GM19452 (cell line): ENCODE data around the gene TBC1D22B.

Experiments
- ATAC-seq: cut with Tn5 transposase; IDR thresholded peaks from one replicate; pipeline ENCODE4 v1.9.1; 2021; ENCODE audit not compliant: unreplicated experiment

Gene TBC1D22B

DNA sequence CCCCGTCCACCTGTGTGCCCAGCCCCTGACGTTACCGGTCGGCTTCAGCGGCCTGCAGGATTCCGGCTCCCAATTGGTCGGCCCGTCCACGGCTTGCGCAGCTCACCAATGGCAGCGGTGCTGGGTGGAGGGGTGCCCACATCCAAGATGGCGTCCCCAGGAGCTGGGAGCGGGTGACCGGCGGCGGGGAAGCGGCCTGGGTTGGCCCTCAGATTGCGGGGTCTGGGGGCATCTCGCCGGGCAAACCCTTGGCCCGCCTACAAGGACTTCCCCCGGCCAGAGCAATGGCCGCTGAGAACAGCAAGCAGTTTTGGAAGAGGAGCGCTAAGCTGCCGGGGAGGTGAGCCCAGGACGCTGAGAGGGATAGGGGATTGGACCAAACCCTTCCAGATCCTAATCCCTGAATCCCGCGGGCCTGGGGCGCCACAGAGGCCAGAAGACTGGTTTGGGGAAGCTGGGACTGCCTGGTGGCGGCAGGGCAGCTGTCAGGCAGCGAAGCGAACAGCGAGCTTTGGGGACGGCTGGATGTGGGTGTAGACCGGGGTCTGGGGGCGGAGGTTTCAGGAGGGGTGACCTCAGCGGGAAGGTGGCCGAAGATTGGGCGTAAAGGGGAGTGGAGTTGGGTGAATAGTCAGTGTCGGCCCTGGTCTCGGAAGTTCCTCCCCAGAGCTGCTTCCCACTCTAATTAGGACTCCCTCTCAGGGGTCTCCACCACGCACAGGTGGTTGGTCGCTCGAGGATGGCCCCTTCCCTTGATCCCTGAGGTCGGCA, at the start of gene TBC1D22B, which contains the start of gene TMEM217:
Gene TBC1D22B (plus strand): TSS at position 139 of the 771 bp plus-strand sequence. CDS start 146 bp downstream, at position 285.
Gene TMEM217 (minus strand): TSS at position 511 of the 771 bp plus-strand sequence. CDS start 39,114 bp downstream, outside the sequence.
- ATAC-seq, result peak; percentile 96

DNA sequence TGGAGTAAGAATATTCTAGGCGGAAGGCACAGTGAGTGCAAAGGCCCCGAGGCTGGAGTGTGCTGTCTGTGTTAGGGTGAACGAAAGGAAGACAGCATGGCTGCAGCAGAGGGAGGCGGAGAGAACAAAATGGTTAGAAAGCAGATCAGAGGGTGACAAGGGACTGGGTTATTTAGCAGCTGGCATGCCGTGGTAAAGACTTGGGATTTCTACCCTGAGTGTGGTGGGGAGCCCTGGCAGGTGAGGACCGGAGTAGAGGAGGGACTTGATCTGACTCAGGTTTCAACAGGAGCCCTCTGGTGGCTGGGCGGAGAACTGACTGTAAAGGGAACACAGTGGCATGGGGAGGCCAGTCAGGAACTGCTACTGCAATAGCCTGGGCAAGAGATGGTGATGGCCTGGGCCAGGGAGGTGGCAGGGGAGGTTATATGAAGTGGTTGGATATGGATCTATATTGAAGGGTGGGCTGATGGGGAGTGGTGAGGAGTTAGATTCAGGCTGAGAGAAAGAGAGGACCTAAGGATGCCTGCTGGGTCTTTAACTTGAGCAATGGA, 49.6 kb upstream of the TBC1D22B start:
- no peak for ATAC-seq

DNA sequence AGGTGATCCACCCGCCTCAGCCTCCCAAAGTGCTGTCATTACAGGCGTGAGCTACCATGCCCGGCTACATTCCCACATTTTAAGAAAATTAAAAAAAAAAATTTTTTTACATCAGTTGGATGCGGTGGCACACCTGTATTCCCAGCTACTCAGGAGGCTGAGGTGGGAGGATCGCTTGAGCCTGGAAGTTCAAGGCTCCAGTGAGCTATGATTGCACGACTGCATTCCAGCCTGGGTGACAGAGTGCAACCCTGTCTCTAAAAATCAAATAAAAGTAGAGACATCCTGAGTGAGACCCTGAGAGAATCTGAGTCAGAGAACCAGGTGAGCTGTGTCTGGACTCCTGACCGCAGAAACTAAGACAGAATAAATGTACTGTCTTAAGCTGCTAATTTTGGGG, 48.8 kb upstream of the TBC1D22B start:
- ATAC-seq, result no peak

DNA sequence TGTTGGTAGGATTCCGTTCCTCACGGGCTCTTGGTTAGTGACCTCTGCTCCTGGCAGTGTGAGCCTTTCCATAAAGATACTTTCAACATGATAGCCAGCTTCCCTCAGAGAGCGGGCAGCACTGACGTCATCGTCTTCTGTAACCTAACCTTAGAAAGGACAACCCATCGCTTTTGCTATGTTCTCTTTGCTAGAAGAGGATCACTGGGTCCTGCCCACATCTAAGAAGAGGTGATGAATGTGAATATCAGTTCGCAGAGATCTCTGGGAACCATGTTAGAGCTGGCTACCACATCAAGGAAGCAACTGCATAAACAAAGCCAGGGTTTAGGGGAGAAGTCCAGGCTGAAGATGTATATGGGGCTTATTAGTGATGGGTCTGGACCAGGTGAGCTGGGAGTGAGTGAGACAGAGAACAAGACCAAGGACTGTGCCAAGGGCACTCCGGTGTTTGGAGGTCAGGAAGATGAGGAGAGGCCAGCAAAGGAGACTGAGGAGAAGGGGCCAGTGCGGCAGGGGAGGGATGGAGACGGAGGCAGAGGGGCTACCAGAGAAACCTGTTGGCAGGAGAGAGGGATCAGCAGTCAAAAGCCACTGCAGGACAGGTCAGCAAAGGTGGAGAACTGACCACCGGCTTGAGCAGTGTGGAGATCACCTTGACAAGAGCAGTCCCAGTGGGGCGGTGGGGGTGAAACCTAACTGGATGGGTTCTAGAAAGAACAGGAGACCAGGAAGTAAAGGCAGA, 47.9 kb upstream of the TBC1D22B start:
- no peak for ATAC-seq

GRCh38 chr6:37210313-37210968, 47.1 kb upstream of the TBC1D22B start:
- ATAC-seq, result no peak

GRCh38 chr6:37212268-37212667, 45.3 kb upstream of the TBC1D22B start:
- no peak for ATAC-seq

GRCh38 chr6:37218061-37218460, 39.5 kb upstream of the TBC1D22B start:
- no peak for ATAC-seq

DNA sequence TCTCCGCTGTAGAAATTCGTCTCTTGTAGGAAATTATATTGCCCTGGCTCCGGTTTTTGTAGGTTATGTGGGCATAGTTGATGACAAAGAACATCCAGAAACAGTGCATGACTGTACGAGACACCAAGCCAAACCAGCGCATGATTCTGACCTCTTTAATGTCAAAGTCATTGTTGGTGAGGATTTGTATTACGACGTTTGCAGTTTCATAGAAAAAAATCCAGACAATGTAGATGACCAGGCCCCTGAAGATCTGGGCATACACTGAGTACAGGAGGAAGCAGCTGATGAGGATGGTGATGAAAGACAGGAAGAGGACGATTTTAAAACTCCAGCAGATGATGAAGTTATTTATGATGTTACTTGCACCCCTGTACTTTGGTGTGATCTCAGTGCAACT, 39.1 kb upstream of the TBC1D22B start:
- ATAC-seq, result no peak

DNA sequence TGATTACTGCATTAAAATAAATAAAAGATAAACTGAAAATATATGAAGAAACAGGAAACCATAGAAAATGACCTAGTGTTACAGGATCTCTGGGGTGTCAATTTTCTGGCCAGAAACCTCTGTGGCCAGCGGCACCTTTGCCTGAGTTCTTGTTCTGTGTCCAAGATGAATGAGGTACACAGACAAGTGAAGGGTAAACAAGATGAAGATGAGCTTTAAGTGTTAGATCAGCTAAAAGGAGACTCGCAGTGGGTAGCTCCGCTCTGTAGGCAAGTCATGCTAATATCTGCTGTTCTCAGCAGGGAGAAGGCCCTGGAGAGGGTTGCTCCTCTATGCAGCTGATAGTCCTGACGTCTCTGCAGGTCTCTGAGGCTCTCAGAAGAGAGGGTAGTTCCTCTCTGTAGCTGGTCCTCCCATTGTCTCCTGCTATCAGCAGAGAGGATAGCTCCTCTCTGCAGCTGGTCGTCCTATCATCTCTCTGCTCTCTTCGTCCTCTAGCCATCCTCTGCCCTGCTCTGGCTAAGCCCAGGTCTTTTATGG, 35.9 kb upstream of the TBC1D22B start:
- ATAC-seq, result no peak

GRCh38 chr6:37222125-37222967, 35.2 kb upstream of the TBC1D22B start:
- ATAC-seq, result peak; percentile 91

DNA sequence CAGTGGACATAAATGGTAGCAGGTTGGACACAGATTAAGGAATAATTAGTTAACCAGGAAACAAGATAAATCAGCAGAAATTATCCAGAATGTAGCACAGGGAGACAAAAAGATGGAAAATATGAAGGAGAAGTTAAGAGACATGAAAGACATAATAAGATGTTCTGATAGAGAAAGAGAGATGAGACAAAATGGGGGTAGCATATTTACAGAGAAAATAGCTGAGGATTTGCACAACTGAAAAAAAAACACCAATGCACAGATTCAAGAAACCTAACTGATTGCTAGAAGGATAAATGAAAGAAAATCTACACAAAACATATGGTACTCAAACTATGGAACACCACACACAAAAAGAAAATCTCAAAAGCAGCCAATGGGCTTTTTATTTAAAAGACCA, 34.6 kb upstream of the TBC1D22B start:
- no peak for ATAC-seq

GRCh38 chr6:37225350-37226169, 32.0 kb upstream of the TBC1D22B start:
- ATAC-seq, result no peak

GRCh38 chr6:37230104-37230503, 27.5 kb upstream of the TBC1D22B start:
- no peak for ATAC-seq

GRCh38 chr6:37232430-37233017, 25.0 kb upstream of the TBC1D22B start:
- no peak for ATAC-seq

DNA sequence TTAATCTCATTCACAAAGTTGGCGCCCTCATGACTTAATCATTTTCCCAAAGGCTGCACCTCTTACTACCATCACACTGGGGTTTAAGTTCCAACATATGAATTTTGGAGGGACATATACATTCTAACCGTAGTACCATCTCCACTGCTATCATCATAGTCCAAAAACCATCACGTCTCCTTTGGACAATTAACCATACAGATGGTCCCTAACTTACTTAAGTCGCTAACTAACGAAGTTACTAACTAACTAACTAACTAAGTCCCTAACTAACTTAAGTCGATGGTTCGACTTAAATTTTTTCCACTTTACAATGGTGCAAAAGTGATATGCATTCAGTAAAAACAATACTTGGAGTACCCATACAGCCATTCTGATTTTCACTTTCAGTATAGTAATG, 24.0 kb upstream of the TBC1D22B start:
- ATAC-seq, result no peak

- no peak for ATAC-seq
Observed at GRCh38 chr6:37236921-37237320, 20.7 kb upstream of the TBC1D22B start.

GRCh38 chr6:37237789-37238188, 19.8 kb upstream of the TBC1D22B start:
- no peak for ATAC-seq

- no peak for ATAC-seq
Observed at GRCh38 chr6:37238381-37238780, 19.2 kb upstream of the TBC1D22B start.

DNA sequence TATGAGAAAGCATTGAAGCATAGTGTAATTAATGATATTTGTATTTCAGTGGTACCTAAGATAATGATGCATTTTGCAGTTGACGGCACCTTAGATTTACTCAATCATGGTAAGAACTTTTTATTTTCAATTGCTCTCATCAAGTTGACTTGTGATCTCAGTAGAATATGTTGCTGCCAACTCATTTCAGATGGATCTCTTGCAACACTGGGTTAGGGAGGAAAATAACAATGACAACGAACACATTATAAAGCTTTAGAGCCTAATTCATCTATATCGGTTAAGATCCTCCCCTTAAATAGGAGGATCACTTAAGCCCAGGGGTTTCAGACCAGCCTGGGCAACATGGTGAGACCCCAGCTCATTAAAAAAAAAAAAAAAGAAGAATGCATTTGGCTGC, 18.0 kb upstream of the TBC1D22B start:
- no peak for ATAC-seq
